Left ventricle myocardium inferior (tissue), 1 donor: Measurements from ENCODE around the gene RETSAT. TPM values are rescaled to one million over a fixed set of nuclear protein-coding genes. Genes with fewer than 3 reads are reported as not detected.

Source experiments
- DNase-seq: peaks from one replicate; pipeline ENCODE4 v3.0.0-alpha.2; 2020
- H3K27ac ChIP-seq: fragments of 200-600 bp; replicated peaks from 2 replicates; pipeline ENCODE4 v1.8.0; 2021
- H3K27me3 ChIP-seq: fragments of 200-600 bp; 2 replicates; pipeline ENCODE4 v1.8.0; 2021; ENCODE audit warnings: low read depth
- H3K36me3 ChIP-seq: fragments of 200-600 bp; 2 replicates; pipeline ENCODE4 v1.8.0; 2021
- H3K4me1 ChIP-seq: fragments of 200-600 bp; 2 replicates; pipeline ENCODE4 v1.8.0; 2021
- H3K4me3 ChIP-seq: fragments of 200-600 bp; 2 replicates; pipeline ENCODE4 v1.8.0; 2021; ENCODE audit warnings: mild to moderate bottlenecking, moderate library complexity
- H3K9me3 ChIP-seq: fragments of 200-600 bp; replicated peaks from 2 replicates; pipeline ENCODE4 v1.8.0; 2021
- intact Hi-C: fragments of 100-400 bp; cut with micrococcal nuclease; formaldehyde crosslinking; loops from one replicate; pipeline ENCODE4 v1.11.0; 2022
- total RNA-seq: library from RNA; stranded (reverse); fragmentation: NEBNext Ultra II Directional; extraction: Animal tissue kit (Norgen Biotek cat#: 25700); gene quantifications from one replicate; pipeline ENCODE4 v1.2.1, GENCODE V29; 2021
- TF ChIP-seq, protein P1 (sequence below): fragments of 200-600 bp; IDR thresholded peaks from 2 replicates; pipeline ENCODE4 v1.8.0; 2021; ENCODE audit warnings: antibody characterized with exemption, mild to moderate bottlenecking, borderline replicate concordance
- donor health status: DM: no; HTN: yes; CAD: no; lungs with severe emphysema.

RETSAT gene
- total RNA-seq, 1 donor from 2014 or later = 39.4 TPM

- Histone ChIP-seq H3K36me3 (peaks cover 51% of the 10 kb centered on the region), H3K4me3 (no peak overlapping the region), H3K4me1 (peaks cover 26% of the 10 kb centered on the region), H3K9me3 (no peaks in the 10 kb centered on the region), H3K27ac (peak overlapping the region; percentile 33), H3K27me3 (no peaks in the 10 kb centered on the region)
- DNase-seq = no peak
- intact Hi-C loops = no loop called here
- TF ChIP-seq, protein P1, sequence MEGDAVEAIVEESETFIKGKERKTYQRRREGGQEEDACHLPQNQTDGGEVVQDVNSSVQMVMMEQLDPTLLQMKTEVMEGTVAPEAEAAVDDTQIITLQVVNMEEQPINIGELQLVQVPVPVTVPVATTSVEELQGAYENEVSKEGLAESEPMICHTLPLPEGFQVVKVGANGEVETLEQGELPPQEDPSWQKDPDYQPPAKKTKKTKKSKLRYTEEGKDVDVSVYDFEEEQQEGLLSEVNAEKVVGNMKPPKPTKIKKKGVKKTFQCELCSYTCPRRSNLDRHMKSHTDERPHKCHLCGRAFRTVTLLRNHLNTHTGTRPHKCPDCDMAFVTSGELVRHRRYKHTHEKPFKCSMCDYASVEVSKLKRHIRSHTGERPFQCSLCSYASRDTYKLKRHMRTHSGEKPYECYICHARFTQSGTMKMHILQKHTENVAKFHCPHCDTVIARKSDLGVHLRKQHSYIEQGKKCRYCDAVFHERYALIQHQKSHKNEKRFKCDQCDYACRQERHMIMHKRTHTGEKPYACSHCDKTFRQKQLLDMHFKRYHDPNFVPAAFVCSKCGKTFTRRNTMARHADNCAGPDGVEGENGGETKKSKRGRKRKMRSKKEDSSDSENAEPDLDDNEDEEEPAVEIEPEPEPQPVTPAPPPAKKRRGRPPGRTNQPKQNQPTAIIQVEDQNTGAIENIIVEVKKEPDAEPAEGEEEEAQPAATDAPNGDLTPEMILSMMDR = no peak
Observed at GRCh38 chr2:85314884-85315242, 39.5 kb downstream of the RETSAT start.

GRCh38 chr2:85312404-85312803 lies 41.9 kb downstream of the RETSAT start:
- no peak for DNase-seq
- H3K4me3 ChIP-seq = no peak overlapping the region
- no peaks in the 10 kb centered on the region for H3K27me3 ChIP-seq
- intact Hi-C loops = no loop called here
- no peaks in the 10 kb centered on the region for H3K9me3 ChIP-seq
- no peak overlapping the region for H3K27ac ChIP-seq
- peaks cover 37% of the 10 kb centered on the region for H3K4me1 ChIP-seq
- TF ChIP-seq, protein P1 = no peak
- H3K36me3 ChIP-seq = peaks cover 40% of the 10 kb centered on the region

DNA sequence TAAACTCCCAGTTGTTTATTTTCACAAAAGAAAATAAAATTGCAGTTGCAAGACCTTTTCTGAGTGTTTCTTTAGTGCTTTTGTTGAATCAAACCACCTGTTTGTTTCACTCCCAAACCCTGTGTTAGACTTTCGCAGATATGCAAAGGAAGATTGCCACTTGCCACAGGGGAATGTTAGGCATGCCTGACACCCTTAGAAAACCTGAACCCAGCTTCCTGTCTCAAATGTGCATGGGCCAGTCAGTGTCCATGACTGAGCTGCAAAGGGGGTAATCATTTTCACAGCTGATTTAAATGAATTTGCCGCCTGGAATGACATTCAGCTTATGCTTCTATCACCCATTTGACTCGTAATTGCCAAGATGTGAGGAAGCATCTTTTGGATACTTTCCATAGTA lies 44.0 kb downstream of the RETSAT start:
- no peak for DNase-seq
- Histone ChIP-seq H3K36me3 (peaks cover 40% of the 10 kb centered on the region), H3K4me3 (no peak overlapping the region), H3K9me3 (no peaks in the 10 kb centered on the region), H3K27ac (no peak overlapping the region), H3K27me3 (no peaks in the 10 kb centered on the region), H3K4me1 (peaks cover 45% of the 10 kb centered on the region)
- TF ChIP-seq, protein P1 = no peak
- intact Hi-C loops = no loop called here

GRCh38 chr2:85309699-85310321 lies 44.5 kb downstream of the RETSAT start:
- Histone ChIP-seq H3K27me3 (no peaks in the 10 kb centered on the region), H3K4me3 (no peak overlapping the region), H3K27ac (peak overlapping the region; percentile 44), H3K36me3 (peaks cover 41% of the 10 kb centered on the region), H3K4me1 (peaks cover 42% of the 10 kb centered on the region), H3K9me3 (no peaks in the 10 kb centered on the region)
- TF ChIP-seq, protein P1 = no peak
- intact Hi-C loops = no loop called here
- no peak for DNase-seq

DNA sequence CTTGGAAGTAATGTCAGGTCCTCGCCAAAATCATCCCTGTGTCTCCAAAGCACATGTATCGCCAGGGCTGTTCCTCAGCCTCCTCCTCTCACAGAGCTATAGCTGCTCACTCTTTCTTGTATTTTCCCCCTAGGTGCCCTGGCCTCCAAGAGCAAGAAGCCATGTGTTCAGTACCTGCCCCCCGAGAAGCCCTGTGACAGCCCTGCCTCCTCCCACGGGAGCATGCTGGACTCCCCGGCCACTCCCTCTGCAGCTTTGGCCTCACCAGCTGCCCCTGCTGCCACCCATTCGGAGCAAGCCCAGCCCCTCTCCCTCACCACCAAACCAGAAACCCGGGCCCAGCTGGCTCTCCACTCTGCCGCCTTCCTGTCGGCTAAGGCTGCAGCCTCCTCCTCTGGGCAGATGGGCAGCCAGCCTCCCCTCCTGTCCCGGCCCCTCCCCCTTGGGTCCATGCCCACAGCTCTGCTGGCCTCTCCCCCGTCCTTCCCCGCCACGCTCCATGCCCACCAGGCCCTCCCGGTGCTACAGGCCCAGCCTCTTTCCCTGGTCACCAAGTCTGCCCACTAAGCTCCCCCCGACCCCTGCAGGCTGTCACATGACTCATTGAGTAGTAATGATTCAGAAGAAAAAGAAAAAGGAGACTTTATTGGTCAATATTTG lies 45.3 kb downstream of the RETSAT start:
- DNase-seq = peak; percentile 53
- TF ChIP-seq, protein P1 = no peak
- H3K36me3 ChIP-seq = peaks cover 41% of the 10 kb centered on the region
- peaks cover 35% of the 10 kb centered on the region for H3K4me1 ChIP-seq
- peak overlapping the region; percentile 44 for H3K27ac ChIP-seq
- no peaks in the 10 kb centered on the region for H3K27me3 ChIP-seq
- intact Hi-C loops = no loop called here
- H3K9me3 ChIP-seq = no peaks in the 10 kb centered on the region
- H3K4me3 ChIP-seq = no peak overlapping the region
